ENCODE data around the gene LTV1.

Gene LTV1

GRCh38 chr6:143901885-143902750, 59.0 kb downstream of the LTV1 start:
- no peaks in the 10 kb centered on the region for H3K27me3 ChIP-seq (ENCODE audit: insufficient read depth, low read length)
- H3K27ac ChIP-seq (ENCODE audit: low read length): no peak overlapping the region
- no peak overlapping the region for H3K9ac ChIP-seq (ENCODE audit: low read depth, low read length)
- H3K36me3 ChIP-seq (ENCODE audit: insufficient read depth, low read depth, low read length): no peaks in the 10 kb centered on the region
- no peaks in the 10 kb centered on the region for H3K4me1 ChIP-seq (ENCODE audit: insufficient read depth, low read length)
- no peak overlapping the region for H3K4me3 ChIP-seq (ENCODE audit: low read length)
- H3K9me3 ChIP-seq (ENCODE audit: insufficient read depth, low read depth, low read length): no peaks in the 10 kb centered on the region

GRCh38 chr6:143902827-143903226, 59.7 kb downstream of the LTV1 start:
- H3K9ac ChIP-seq (ENCODE audit: low read depth, low read length): no peak overlapping the region
- H3K4me3 ChIP-seq (ENCODE audit: low read length): no peak overlapping the region
- no peaks in the 10 kb centered on the region for H3K4me1 ChIP-seq (ENCODE audit: insufficient read depth, low read length)
- no peaks in the 10 kb centered on the region for H3K36me3 ChIP-seq (ENCODE audit: insufficient read depth, low read depth, low read length)
- H3K27me3 ChIP-seq (ENCODE audit: insufficient read depth, low read length): no peaks in the 10 kb centered on the region
- H3K9me3 ChIP-seq (ENCODE audit: insufficient read depth, low read depth, low read length): no peaks in the 10 kb centered on the region
- H3K27ac ChIP-seq (ENCODE audit: low read length): no peak overlapping the region

GRCh38 chr6:143911028-143911427, 67.9 kb downstream of the LTV1 start:
- H3K9me3 ChIP-seq (ENCODE audit: insufficient read depth, low read depth, low read length): no peaks in the 10 kb centered on the region
- no peak overlapping the region for H3K27ac ChIP-seq (ENCODE audit: low read length)
- no peak overlapping the region for H3K9ac ChIP-seq (ENCODE audit: low read depth, low read length)
- H3K27me3 ChIP-seq (ENCODE audit: insufficient read depth, low read length): no peaks in the 10 kb centered on the region
- no peak overlapping the region for H3K4me3 ChIP-seq (ENCODE audit: low read length)
- no peaks in the 10 kb centered on the region for H3K36me3 ChIP-seq (ENCODE audit: insufficient read depth, low read depth, low read length)
- no peaks in the 10 kb centered on the region for H3K4me1 ChIP-seq (ENCODE audit: insufficient read depth, low read length)

- Histone ChIP-seq H3K27ac (ENCODE audit: low read length) (no peak overlapping the region), H3K4me1 (ENCODE audit: insufficient read depth, low read length) (no peaks in the 10 kb centered on the region), H3K27me3 (ENCODE audit: insufficient read depth, low read length) (no peaks in the 10 kb centered on the region), H3K9me3 (ENCODE audit: insufficient read depth, low read depth, low read length) (peaks cover 4% of the 10 kb centered on the region; the same call in 1 of the 2 replicates), H3K4me3 (ENCODE audit: low read length) (no peak overlapping the region), H3K9ac (ENCODE audit: low read depth, low read length) (no peak overlapping the region), H3K36me3 (ENCODE audit: insufficient read depth, low read depth, low read length) (no peaks in the 10 kb centered on the region)
Measured at GRCh38 chr6:143912671-143913070, 69.5 kb downstream of the LTV1 start.

All from iPS-20b (cell line).